HepG2 (cell line): ENCODE data around the gene ZNF691. TPM values are rescaled to one million over a fixed set of nuclear protein-coding genes. Genes with fewer than 3 reads are reported as not detected.

Source experiments
- ARNT ChIP-seq: fragments of 450-650 bp; IDR thresholded peaks from 2 replicates; pipeline ENCODE4 v1.6.1; 2017
- FOXK2 ChIP-seq: fragments of 450-650 bp; IDR thresholded peaks from 2 replicates; pipeline ENCODE4 v1.6.1; 2016
- HBP1 ChIP-seq: IDR thresholded peaks from 2 replicates; pipeline ENCODE4 v1.6.1; 2016; ENCODE audit warnings: low read depth, control low read depth
- HNRNPL ChIP-seq: fragments of 200-400 bp; formaldehyde crosslinking; IDR thresholded peaks from 2 replicates; pipeline ENCODE4 v1.6.1; 2017; ENCODE audit warnings: mild to moderate bottlenecking, low read depth, low read length
- HNRNPUL1 ChIP-seq: fragments of 200-400 bp; formaldehyde crosslinking; IDR thresholded peaks from 2 replicates; pipeline ENCODE4 v1.6.1; 2017; ENCODE audit warnings: low read depth, mild to moderate bottlenecking, low read length, moderate library complexity
- NONO ChIP-seq, 2 experiments: fragments of 450-650 bp in 1 of 2; sonication (generic) in 1 of 2; formaldehyde crosslinking in 1 of 2; IDR thresholded peaks in 1 of 2; conservative IDR thresholded peaks in 1 of 2; 2 replicates each; pipeline versions ENCODE4 v1.6.1 to v1.8.0; 2017 to 2022; ENCODE audit warnings: mild to moderate bottlenecking in 1 of 2, missing genetic modification reagents in 1 of 2, moderate library complexity in 1 of 2
- PTBP1 ChIP-seq: fragments of 200-400 bp; formaldehyde crosslinking; IDR thresholded peaks from 2 replicates; pipeline ENCODE4 v1.6.1; 2018; ENCODE audit warnings: low read length, low read depth; ENCODE audit not compliant: poor library complexity, severe bottlenecking
- ZNF160 ChIP-seq: sonication (generic); formaldehyde crosslinking; IDR thresholded peaks from 2 replicates; pipeline ENCODE4 v1.8.0; 2022; ENCODE audit warnings: mild to moderate bottlenecking, inconsistent platforms, missing genetic modification reagents
- ZNF552 ChIP-seq: sonication (generic); formaldehyde crosslinking; IDR thresholded peaks from 2 replicates; pipeline ENCODE4 v1.9.0; 2022; ENCODE audit warnings: missing genetic modification reagents, mild to moderate bottlenecking, borderline replicate concordance
- ZNF607 ChIP-seq: sonication (generic); formaldehyde crosslinking; IDR thresholded peaks from 2 replicates; pipeline ENCODE4 v1.5.1; 2020; ENCODE audit warnings: missing genetic modification reagents, mild to moderate bottlenecking, borderline replicate concordance
- ZNF703 ChIP-seq: sonication (generic); formaldehyde crosslinking; IDR thresholded peaks from 2 replicates; pipeline ENCODE4 v1.5.1; 2020; ENCODE audit warnings: missing genetic modification reagents, mild to moderate bottlenecking, moderate library complexity, borderline replicate concordance
- ZNF772 ChIP-seq: sonication (generic); formaldehyde crosslinking; IDR thresholded peaks from 2 replicates; pipeline ENCODE4 v1.5.0; 2020; ENCODE audit warnings: mild to moderate bottlenecking, missing genetic modification reagents
- ZNF776 ChIP-seq: sonication (generic); formaldehyde crosslinking; IDR thresholded peaks from 2 replicates; pipeline ENCODE4 v1.4.0; 2020; ENCODE audit warnings: mild to moderate bottlenecking, missing genetic modification reagents
- ZZZ3 ChIP-seq: sonication (generic); formaldehyde crosslinking; IDR thresholded peaks from 2 replicates; pipeline ENCODE4 v1.4.0; 2020; ENCODE audit warnings: missing genetic modification reagents, mild to moderate bottlenecking, borderline replicate concordance
- polyA plus RNA-seq, 8 experiments: library from polyadenylated mRNA; depleted of rRNA in 3 of 8; stranded (reverse) in 7 of 8; unstranded in 1 of 8; fragments of >200 nt; fragmentation: Illumina TruSeq in 4 of 8; extraction: Trizol in 4 of 8; gene quantifications; 2 replicates each; pipeline versions ENCODE4 v1.2.1 to v1.2.3, GENCODE V29; 2011 to 2016; ENCODE audit warnings: low read depth in 4 of 8, missing spikeins in 1 of 8, mixed read lengths in 1 of 8; ENCODE audit not compliant: insufficient read depth in 1 of 8
- total RNA-seq, 5 experiments: library from RNA; depleted of rRNA; stranded (reverse); fragments of >200 nt; fragmentation: Illumina TruSeq; extraction: Trizol; gene quantifications; 2 replicates each; pipeline ENCODE4 v1.2.3, GENCODE V29; 2016; ENCODE audit warnings: low read depth in 1 of 5

The ZNF691 gene
- total and polyA plus RNA-seq, 2 of the 13 experiments (the other 11 are each of a cell fraction or from before 2014, with no cell fraction given) = 7.6 to 7.8 TPM

GRCh38 chr1:42817440-42817767 is 29.0 kb upstream of the ZNF691 start (continued):
- TF ChIP-seq NONO (IDR thresholded peaks at IDR 0.05) (no peak), NONO (CRISPR knock-in tag; conservative IDR thresholded peaks at IDR 0.05) (0 out of 2 replicates have a peak, but pooled peaks have one; percentile 12), HNRNPUL1 (no peak), ZNF552 (CRISPR knock-in tag) (no peak), PTBP1 (no peak), ARNT (no peak), ZZZ3 (no peak), ZNF776 (CRISPR knock-in tag) (no peak), ZNF772 (no peak), FOXK2 (no peak), ZNF607 (no peak; the same call in 1 of the 2 replicates), HNRNPL (no peak), ZNF160 (CRISPR knock-in tag) (no peak), HBP1 (CRISPR knock-in tag) (no peak), ZNF703 (CRISPR knock-in tag) (no peak)
